22Rv1 (cell line): Measurements from ENCODE around the gene ESYT1.
A peak's percentile ranks its signal among the peaks of the same experiment; 100 is the strongest.

ENCODE experiments used
- H3K27ac ChIP-seq: fragments of 450-650 bp; 2 replicates; pipeline ENCODE4 v1.5.1; 2017
- CTCF ChIP-seq: fragments of 450-650 bp; IDR thresholded peaks from 2 replicates; pipeline ENCODE4 v1.5.1; 2017; ENCODE audit warnings: mild to moderate bottlenecking
- ZFX ChIP-seq: fragments of 450-650 bp; IDR thresholded peaks from 2 replicates; pipeline ENCODE4 v1.6.1; 2017; ENCODE audit warnings: antibody characterized with exemption, borderline replicate concordance

ESYT1 gene

GRCh38 chr12:56188131-56188777, 60.2 kb downstream of the ESYT1 start:
- TF ChIP-seq ZFX, result no peak
- TF ChIP-seq CTCF, result no peak

GRCh38 chr12:56188778-56189098, 60.7 kb downstream of the ESYT1 start:
- peak overlapping the region; percentile 96 for H3K27ac ChIP-seq
- TF ChIP-seq CTCF, result no peak
- TF ChIP-seq ZFX, result no peak

More at GRCh38 chr12:56188131-56188777, 60.2 kb downstream of the ESYT1 start:
- H3K27ac ChIP-seq, result peak overlapping the region; percentile 96

- TF ChIP-seq CTCF (peak; percentile 100), ZFX (no peak)
- H3K27ac ChIP-seq, result peak within 1 kb of the TSS; percentile 96
Observed at GRCh38 chr12:56189099-56189917, 61.2 kb downstream of the ESYT1 start, which contains the start of gene SMARCC2. TSS of gene SMARCC2 (minus strand) at chr12:56189483. CDS start at chr12:56189461, 22 bp downstream.

- H3K27ac ChIP-seq, result peak overlapping the region; percentile 96
- TF ChIP-seq CTCF (no peak), ZFX (no peak)
Observed at GRCh38 chr12:56189918-56190694, 62.0 kb downstream of the ESYT1 start.

GRCh38 chr12:56190695-56191155, 62.7 kb downstream of the ESYT1 start:
- no peak for TF ChIP-seq CTCF
- no peak for TF ChIP-seq ZFX
- peak overlapping the region; percentile 96 for H3K27ac ChIP-seq

GRCh38 chr12:56192582-56192981, 64.5 kb downstream of the ESYT1 start:
- H3K27ac ChIP-seq, result no peak overlapping the region
- TF ChIP-seq ZFX (no peak), CTCF (no peak)
